Fibroblast of skin of left quadriceps (primary cell): ENCODE measurements around the gene SLC13A3.
"Not testable (repeated sequence)": the region's sequence is repeated elsewhere in the genome, so short reads cannot be mapped to it uniquely, and the experiment has no call there.

Experiments
- DNase-seq, 2 experiments: peaks; one replicate each; pipeline ENCODE4 v3.0.0-alpha.2; 2013; ENCODE audit warnings: low read depth in 2 of 2

SLC13A3 gene

GRCh38 chr20:46681032-46681854 is 30.0 kb upstream of the SLC13A3 start:
- DNase-seq = no peak

- DNase-seq = no peak
Observed at GRCh38 chr20:46680684-46681031, 29.4 kb upstream of the SLC13A3 start.

- no peak for DNase-seq
Observed at GRCh38 chr20:46678516-46678915, 27.3 kb upstream of the SLC13A3 start.

- no peak for DNase-seq
Observed at GRCh38 chr20:46677608-46678007, 26.3 kb upstream of the SLC13A3 start.

GRCh38 chr20:46676649-46677316 is 25.5 kb upstream of the SLC13A3 start:
- DNase-seq = not testable (repeated sequence)

- DNase-seq = no peak
Observed at GRCh38 chr20:46674253-46675083, 23.2 kb upstream of the SLC13A3 start.

- DNase-seq = no peak
Observed at GRCh38 chr20:46673394-46674252, 22.4 kb upstream of the SLC13A3 start.

- DNase-seq = no peak
Observed at GRCh38 chr20:46672543-46673148, 21.4 kb upstream of the SLC13A3 start.

GRCh38 chr20:46671866-46672542 is 20.7 kb upstream of the SLC13A3 start:
- DNase-seq = no peak

- DNase-seq = no peak
Observed at GRCh38 chr20:46670585-46671584, 19.6 kb upstream of the SLC13A3 start.

GRCh38 chr20:46670228-46670584 is 18.9 kb upstream of the SLC13A3 start:
- DNase-seq = no peak

- DNase-seq = no peak
Observed at GRCh38 chr20:46666818-46667515, 15.7 kb upstream of the SLC13A3 start.

- no peak for DNase-seq
Observed at GRCh38 chr20:46666306-46666705, 15.0 kb upstream of the SLC13A3 start.

GRCh38 chr20:46665602-46666001 is 14.3 kb upstream of the SLC13A3 start:
- DNase-seq = no peak

GRCh38 chr20:46663531-46663930 is 12.3 kb upstream of the SLC13A3 start:
- DNase-seq = no peak

- DNase-seq = no peak
Observed at GRCh38 chr20:46661659-46662058, 10.4 kb upstream of the SLC13A3 start.

GRCh38 chr20:46660487-46660886 is 9.2 kb upstream of the SLC13A3 start:
- DNase-seq = no peak

- DNase-seq = no peak
Observed at GRCh38 chr20:46657618-46658017, 6.4 kb upstream of the SLC13A3 start.

- no peak for DNase-seq
Observed at GRCh38 chr20:46657137-46657536, 5.9 kb upstream of the SLC13A3 start.
